Measurements from ENCODE around the gene HBA2. TPM values are rescaled to one million over a fixed set of nuclear protein-coding genes. Genes with fewer than 3 reads are reported as not detected.
"Not testable (repeated sequence)": the region's sequence is repeated elsewhere in the genome, so short reads cannot be mapped to it uniquely, and the experiment has no call there.

The HBA2 gene
- total RNA-seq (10 to 100 TPM in 2 of 6 donors, 1 to 10 TPM in 4; 1.1 to 39.5 (median 3.7) TPM), polyA plus RNA-seq (1 to 10 TPM; 3.7 to 6.1 TPM)

- intact Hi-C loops (cut with DNase I); FAIRE-seq; H3K4me1 ChIP-seq; ATAC-seq; H3K27ac ChIP-seq; DNase-seq; H3K9me3 ChIP-seq; H3K4me3 ChIP-seq; H3K36me3 ChIP-seq: not testable (repeated sequence)
- WGBS, 2 donors = no CpG with 5 or more reads among the region's 74 CpGs
- peaks cover 0 to 29% (median 3%) of the 10 kb centered on the region in 4 donors for H3K27me3 ChIP-seq
Measured at GRCh38 chr16:172374-172941, at the start of gene HBA2. Gene HBA2 (plus strand): TSS chr16:172876. CDS start chr16:172913, 37 bp downstream.

GRCh38 chr16:123558-124350 is 48.9 kb upstream of the HBA2 start:
- H3K9me3 ChIP-seq; H3K36me3 ChIP-seq; DNase-seq; FAIRE-seq; H3K4me1 ChIP-seq; intact Hi-C loops (cut with DNase I); H3K4me3 ChIP-seq; H3K27ac ChIP-seq; ATAC-seq; H3K27me3 ChIP-seq: not testable (repeated sequence)
- WGBS, 2 donors = 85 to 86% methylated on average over 18 to 19 of the region's 19 CpGs

- H3K4me3 ChIP-seq = no peak overlapping the region
- intact Hi-C loops (cut with DNase I) = no loop called here
- H3K36me3 ChIP-seq = no peaks in the 10 kb centered on the region
- no peaks in the 10 kb centered on the region for H3K9me3 ChIP-seq
- H3K4me1 ChIP-seq = no peaks in the 10 kb centered on the region
- DNase-seq (no peak), FAIRE-seq (no peak), ATAC-seq (no peak)
- TF ChIP-seq CTCF (IDR thresholded peaks at IDR 0.05) = no peak
- no peak overlapping the region for H3K27ac ChIP-seq
- WGBS, 2 donors = 82 to 92% methylated on average over 3 of the region's 3 CpGs
- H3K27me3 ChIP-seq = no peaks in the 10 kb centered on the region
Measured at GRCh38 chr16:125011-125410, 47.7 kb upstream of the HBA2 start.

- H3K27ac ChIP-seq = no peak overlapping the region
- FAIRE-seq (no peak), DNase-seq (no peak), ATAC-seq (no peak)
- H3K36me3 ChIP-seq = no peaks in the 10 kb centered on the region
- no peak overlapping the region for H3K4me3 ChIP-seq
- WGBS, 2 donors = 91% methylated on average over 2 of the region's 2 CpGs
- no peaks in the 10 kb centered on the region for H3K27me3 ChIP-seq
- intact Hi-C loops (cut with DNase I) = no loop called here
- H3K9me3 ChIP-seq = no peaks in the 10 kb centered on the region
- H3K4me1 ChIP-seq = no peaks in the 10 kb centered on the region
- TF ChIP-seq CTCF (IDR thresholded peaks at IDR 0.05) = no peak
Measured at GRCh38 chr16:129075-129474, 43.6 kb upstream of the HBA2 start.

GRCh38 chr16:130533-131173 is 42.0 kb upstream of the HBA2 start:
- no peak for ATAC-seq
- Histone ChIP-seq H3K27ac (no peak overlapping the region), H3K27me3 (no peaks in the 10 kb centered on the region), H3K9me3 (no peaks in the 10 kb centered on the region), H3K4me3 (no peak overlapping the region), H3K4me1 (no peaks in the 10 kb centered on the region), H3K36me3 (no peaks in the 10 kb centered on the region)
- intact Hi-C loops (cut with DNase I) = no loop called here
- no peak for DNase-seq
- 84 to 87% methylated on average over 15 of the region's 15 CpGs for WGBS, 2 donors
- FAIRE-seq = no peak
- TF ChIP-seq CTCF (IDR thresholded peaks at IDR 0.05) = no peak

All from pancreas (tissue), 10 donors.